NCI-H82 (cell line): ENCODE results near the gene CACNA2D1.
A peak's percentile ranks its signal among the peaks of the same experiment; 100 is the strongest.
"Not testable (repeated sequence)": the region's sequence is repeated elsewhere in the genome, so short reads cannot be mapped to it uniquely, and the experiment has no call there.

Experiments used
- DNase-seq: peaks from one replicate; lab custom pipeline; 2025; lab: John Stamatoyannopoulos, UW

CACNA2D1 gene

DNA sequence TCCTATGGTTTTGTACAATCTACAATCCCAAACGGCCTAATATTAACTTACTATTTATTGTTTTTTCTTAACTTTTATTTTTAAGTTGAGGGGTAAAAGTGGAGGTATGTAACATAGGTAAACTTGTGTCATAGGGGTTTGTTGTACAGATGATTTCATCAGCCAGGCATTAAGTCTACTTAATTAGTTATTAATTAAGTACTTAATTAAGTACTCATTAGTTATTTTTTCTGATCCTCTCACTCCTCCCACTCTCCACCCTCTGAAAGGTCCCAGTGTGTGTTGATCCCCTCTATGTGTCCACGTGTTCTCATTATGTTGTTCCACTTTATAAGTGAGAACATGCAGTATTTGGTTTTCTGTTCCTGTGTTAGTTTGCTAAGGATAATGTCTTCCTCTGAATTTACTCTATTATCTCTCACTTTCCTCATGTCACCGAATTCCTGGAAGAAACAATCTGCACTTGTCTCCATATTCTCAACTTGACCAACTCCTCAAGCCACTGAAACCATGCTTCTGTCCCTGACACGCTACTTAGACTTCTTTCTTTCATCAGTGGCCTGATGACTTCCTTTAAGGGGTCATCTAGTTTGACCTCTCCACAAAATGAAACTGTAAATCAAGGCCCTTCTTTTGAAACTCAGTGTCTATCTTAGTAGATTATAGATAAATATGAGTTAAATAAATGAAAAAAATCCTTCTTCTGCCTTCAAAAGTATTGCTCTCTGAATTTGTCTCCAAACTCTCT lies 9.1 kb downstream of the CACNA2D1 start:
- DNase-seq: no peak

- DNase-seq: no peak
Measured at GRCh38 chr7:82433507-82433906, 10.1 kb downstream of the CACNA2D1 start.

- DNase-seq: not testable (repeated sequence)
Measured at GRCh38 chr7:82432743-82433142, 10.8 kb downstream of the CACNA2D1 start.

- DNase-seq: no peak
Measured at GRCh38 chr7:82430500-82431465, 12.8 kb downstream of the CACNA2D1 start.

- DNase-seq: peak; percentile 9
Measured at GRCh38 chr7:82429408-82429807, 14.2 kb downstream of the CACNA2D1 start.

DNA sequence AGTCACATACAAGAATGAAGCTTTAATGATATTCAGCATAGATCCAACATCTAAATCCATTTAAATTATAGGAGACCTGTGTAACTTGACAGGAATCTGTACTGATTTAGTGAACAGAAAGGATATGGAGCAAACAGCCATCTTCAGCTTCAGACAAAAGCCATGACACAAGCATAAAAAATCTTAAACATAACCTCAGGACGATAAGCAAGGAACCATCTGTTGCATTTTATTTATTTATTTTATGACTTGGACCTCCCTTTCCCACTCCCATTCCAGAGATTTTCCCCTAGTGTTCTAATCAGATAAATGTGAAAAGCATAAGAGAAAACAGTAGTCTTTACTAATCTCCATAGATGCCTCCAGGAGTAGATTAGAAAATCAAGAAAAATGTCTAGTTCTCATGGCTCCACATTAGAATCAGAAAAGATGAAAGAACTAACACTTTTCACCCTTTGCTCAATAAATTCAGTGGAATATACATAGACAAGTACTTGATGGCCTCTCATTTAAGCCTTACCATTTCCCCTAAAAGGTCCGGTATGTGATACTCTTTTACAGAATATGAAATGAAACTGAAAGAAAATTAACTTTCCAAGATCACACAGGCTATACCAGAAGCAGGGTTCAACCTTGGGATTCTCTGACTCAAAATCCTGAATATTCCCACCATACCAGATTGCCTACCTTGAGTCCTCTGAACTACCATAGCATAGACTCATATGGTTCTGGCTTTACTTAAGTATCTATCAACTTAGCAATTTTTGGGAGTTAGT lies 15.2 kb downstream of the CACNA2D1 start:
- DNase-seq: no peak

GRCh38 chr7:82423446-82423845 lies 20.1 kb downstream of the CACNA2D1 start:
- no peak for DNase-seq

DNA sequence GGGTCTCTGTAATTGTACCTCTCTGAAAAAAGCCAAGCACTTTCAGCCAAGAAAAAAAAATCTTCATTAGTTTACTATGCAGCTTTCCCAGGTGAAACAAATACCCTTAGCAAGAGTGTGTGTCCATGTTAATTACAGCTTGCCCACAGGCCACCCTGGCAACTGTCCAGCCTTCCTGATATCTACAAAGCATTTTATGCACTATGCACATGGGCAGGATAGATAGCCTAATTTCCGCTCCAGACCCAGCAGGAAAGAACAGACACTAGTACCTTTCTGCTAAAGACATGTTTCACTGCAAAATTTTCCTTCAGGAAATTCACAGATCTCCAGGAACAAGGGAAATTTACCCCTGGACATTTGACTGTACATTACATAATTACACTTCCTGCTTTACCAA lies 24.4 kb downstream of the CACNA2D1 start:
- no peak for DNase-seq

- no peak for DNase-seq
Measured at GRCh38 chr7:82417898-82418297, 25.7 kb downstream of the CACNA2D1 start.

DNA sequence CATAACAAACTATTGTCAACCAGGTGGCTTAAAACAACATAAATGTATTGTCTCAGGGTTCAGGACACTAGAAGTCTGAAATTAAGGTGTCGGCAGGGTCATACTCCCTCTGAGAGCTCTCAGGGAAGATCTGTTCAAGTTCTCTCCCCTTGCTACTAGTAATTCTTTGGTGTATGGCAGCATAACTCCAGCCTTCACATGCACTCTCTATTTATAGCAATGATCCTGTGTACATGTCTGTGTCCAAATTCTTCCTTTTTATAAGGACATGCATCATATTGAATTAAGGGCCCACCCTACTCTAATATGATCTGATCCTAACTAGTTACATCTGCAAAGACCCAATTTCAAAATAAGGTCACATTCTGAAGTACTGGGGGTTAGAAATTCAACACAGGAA lies 27.2 kb downstream of the CACNA2D1 start:
- DNase-seq: no peak

GRCh38 chr7:82414389-82414788 lies 29.2 kb downstream of the CACNA2D1 start:
- no peak for DNase-seq

DNA sequence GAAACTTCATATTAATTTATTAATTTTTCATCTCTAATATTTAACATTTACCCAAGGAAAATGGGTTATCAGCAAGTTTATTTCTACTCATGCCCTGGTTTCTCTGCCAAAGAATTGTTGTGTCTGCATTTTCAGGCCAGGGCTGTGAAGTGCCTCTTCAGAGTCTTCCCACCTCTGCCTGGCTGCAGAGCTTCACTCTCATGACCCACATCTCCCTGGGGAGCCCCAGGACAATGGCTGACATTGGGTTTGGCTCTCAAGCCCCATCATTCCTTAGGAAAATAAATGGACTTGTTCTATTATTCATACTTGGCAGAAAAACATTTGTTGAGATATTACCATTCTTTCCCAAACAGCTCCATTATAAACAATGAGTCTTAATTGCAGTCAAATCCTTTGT lies 30.3 kb downstream of the CACNA2D1 start:
- DNase-seq: peak; percentile 41

- no peak for DNase-seq
Measured at GRCh38 chr7:82411732-82412131, 31.8 kb downstream of the CACNA2D1 start.

DNA sequence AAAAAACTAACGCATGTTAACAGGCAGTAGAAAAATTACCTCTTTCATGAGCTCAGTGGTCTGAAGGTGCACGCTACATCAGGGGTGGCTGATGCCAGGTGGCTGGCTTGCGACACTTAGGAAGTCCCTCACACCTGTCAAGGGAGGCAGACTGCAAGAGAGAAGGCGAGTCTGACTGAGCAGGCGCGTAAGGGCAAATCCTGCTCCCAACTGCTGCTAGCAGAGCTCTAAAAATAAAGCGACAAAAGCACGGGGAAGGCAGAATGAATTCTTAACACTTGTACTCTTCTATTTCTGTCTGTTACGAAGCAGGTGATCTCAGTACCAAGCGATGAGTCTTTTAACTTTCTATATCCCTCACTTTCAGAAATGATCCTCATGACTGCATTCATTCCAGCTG lies 33.1 kb downstream of the CACNA2D1 start:
- DNase-seq: peak; percentile 16

GRCh38 chr7:82406937-82407336 lies 36.6 kb downstream of the CACNA2D1 start:
- no peak for DNase-seq

DNA sequence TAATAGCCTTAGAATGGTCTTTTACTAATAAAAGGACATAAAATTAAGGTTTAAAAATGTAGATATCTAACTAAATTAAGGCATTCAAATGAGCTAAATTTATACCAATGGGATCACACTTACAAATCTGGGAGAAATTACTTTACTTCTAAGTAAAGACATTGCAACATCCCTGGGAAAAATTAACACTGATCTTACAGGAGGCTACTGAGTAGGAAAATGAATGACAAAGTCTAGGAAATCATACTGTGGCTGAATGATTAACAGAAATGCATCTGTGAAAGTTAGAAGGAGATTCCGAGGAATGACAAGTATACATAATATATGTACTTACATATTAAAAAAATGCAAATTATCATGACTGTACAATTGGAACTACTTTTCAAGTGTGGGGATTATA lies 38.3 kb downstream of the CACNA2D1 start:
- no peak for DNase-seq

DNA sequence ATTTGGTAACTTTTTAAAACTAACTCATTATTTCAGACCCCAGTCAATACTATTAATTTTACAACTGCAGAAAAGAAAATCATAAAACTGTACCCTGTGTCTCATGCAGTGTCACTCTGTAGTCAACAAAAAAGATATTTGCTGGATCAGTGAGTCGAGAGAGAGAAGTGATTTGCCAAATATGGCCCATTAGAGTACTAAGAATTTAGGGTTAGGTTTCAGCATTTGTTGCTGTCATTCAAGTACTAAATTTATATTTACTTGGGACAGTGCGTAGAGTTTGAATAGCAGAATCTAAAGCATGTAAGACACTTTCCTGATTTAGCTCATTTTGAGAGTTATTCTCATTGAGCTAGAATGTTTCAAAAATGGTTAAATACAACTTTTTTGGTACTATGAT lies 38.9 kb downstream of the CACNA2D1 start:
- no peak for DNase-seq

GRCh38 chr7:82404094-82404493 lies 39.5 kb downstream of the CACNA2D1 start:
- DNase-seq: no peak

GRCh38 chr7:82397879-82398524 lies 45.6 kb downstream of the CACNA2D1 start:
- no peak for DNase-seq

GRCh38 chr7:82396343-82396742 lies 47.2 kb downstream of the CACNA2D1 start:
- DNase-seq: no peak

GRCh38 chr7:82395147-82395546 lies 48.4 kb downstream of the CACNA2D1 start:
- no peak for DNase-seq

DNA sequence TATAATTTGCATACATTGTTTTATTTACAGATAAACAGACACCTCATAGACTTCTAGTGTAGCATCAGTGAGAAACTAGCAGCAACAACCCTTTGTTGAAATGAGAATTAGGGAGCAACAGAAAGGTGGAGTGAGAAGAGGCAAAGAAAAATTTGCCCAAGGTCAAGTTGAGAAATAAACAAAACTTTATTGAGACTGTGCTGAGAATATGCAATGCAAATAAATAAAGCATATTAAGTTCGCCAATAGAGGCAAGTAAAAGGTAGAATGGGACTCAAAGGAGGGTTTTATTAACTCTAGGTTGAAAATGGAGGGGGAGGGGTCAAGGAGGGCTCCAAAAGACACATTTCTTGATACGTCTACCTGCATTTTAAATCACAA lies 49.7 kb downstream of the CACNA2D1 start:
- no peak for DNase-seq
